GM12872 (cell line): ENCODE measurements around the gene YIF1B.

Experiments
- TF ChIP-seq, protein P1 (sequence below): IDR thresholded peaks from 3 replicates; pipeline ENCODE4 v1.5.1; 2011; ENCODE audit warnings: low read depth, mild to moderate bottlenecking, low read length, moderate library complexity; ENCODE audit not compliant: insufficient read depth

YIF1B gene

DNA sequence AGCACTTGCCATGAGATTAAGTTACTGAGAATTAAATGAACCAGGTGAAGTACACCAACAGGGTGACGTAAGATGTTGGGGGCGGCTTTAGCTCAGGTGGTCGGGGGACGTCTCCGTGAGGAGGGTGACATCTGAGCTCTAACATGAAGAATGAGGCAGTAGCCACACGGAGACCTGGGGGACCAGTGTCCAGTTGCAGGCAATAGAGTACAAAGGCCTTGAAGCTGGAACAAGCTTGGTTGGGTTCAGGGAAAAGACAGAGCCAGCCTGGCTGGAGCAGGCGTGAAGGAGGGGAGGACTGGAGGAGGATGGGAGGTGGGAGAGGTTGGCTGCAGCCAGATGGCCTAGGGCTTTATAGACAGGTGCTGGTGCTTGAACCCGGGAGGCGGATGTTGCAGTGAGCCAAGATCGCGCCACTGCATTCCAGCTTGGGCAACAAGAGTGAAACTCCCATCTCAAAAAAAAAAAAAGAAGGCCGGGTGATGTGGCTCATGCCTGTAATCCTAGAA lies 49.8 kb downstream of the YIF1B start:
- TF ChIP-seq, protein P1, sequence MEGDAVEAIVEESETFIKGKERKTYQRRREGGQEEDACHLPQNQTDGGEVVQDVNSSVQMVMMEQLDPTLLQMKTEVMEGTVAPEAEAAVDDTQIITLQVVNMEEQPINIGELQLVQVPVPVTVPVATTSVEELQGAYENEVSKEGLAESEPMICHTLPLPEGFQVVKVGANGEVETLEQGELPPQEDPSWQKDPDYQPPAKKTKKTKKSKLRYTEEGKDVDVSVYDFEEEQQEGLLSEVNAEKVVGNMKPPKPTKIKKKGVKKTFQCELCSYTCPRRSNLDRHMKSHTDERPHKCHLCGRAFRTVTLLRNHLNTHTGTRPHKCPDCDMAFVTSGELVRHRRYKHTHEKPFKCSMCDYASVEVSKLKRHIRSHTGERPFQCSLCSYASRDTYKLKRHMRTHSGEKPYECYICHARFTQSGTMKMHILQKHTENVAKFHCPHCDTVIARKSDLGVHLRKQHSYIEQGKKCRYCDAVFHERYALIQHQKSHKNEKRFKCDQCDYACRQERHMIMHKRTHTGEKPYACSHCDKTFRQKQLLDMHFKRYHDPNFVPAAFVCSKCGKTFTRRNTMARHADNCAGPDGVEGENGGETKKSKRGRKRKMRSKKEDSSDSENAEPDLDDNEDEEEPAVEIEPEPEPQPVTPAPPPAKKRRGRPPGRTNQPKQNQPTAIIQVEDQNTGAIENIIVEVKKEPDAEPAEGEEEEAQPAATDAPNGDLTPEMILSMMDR: no peak

DNA sequence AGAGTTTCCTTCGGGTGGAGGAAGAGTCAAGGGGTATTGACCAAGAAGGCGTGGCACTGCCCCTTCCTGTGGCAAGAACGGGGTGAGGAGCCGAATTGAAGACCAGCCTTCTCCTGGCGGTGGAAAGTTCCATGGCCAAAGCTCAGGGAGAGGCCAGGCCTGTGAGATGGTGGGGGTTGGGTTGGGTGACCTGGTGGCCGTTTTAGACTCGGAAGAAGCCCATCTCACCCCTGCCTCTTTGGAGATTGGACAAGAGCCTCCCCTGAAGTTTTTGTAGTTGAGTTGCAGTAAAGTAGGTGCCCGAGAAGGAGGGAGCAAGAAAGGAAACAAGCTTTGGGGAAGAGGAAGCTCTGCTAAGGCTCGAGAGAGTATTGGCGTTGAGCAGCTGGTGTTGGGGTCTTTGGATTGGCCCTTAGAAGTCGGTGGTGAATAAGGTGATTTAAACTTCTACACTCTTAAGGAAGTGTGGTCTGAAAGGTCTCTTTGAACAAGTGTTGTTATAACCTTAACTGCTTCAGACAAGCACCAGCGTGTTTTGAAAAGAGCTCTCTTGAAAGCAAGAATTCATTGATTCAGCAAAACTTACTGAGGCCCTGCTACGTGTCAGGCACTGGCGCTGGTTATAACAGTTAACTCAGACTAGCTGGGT lies 50.4 kb downstream of the YIF1B start:
- TF ChIP-seq, protein P1: no peak

DNA sequence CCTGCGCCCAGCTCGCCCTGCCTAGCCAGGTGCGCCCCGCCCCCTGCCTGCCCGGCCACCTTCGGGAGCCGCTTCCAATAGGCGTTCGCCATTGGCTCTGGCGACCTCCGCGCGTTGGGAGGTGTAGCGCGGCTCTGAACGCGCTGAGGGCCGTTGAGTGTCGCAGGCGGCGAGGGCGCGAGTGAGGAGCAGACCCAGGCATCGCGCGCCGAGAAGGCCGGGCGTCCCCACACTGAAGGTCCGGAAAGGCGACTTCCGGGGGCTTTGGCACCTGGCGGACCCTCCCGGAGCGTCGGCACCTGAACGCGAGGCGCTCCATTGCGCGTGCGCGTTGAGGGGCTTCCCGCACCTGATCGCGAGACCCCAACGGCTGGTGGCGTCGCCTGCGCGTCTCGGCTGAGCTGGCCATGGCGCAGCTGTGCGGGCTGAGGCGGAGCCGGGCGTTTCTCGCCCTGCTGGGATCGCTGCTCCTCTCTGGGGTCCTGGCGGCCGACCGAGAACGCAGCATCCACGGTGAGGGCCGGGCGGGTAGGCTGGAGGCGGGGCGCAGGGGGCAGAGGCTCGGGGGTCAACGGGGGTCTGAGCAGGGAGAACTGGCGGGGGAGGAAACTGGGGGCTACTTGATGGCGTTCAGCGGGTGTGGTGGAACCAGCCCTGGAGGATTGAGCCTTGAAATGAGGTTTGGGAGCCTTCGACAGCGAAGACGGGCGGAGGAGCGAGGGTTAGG lies 51.1 kb downstream of the YIF1B start, which contains the start of gene SPINT2:
Gene SPINT2 (plus strand): TSS at position 88 of the 727 bp plus-strand sequence. CDS start 320 bp downstream, at position 408.
- TF ChIP-seq, protein P1: no peak

DNA sequence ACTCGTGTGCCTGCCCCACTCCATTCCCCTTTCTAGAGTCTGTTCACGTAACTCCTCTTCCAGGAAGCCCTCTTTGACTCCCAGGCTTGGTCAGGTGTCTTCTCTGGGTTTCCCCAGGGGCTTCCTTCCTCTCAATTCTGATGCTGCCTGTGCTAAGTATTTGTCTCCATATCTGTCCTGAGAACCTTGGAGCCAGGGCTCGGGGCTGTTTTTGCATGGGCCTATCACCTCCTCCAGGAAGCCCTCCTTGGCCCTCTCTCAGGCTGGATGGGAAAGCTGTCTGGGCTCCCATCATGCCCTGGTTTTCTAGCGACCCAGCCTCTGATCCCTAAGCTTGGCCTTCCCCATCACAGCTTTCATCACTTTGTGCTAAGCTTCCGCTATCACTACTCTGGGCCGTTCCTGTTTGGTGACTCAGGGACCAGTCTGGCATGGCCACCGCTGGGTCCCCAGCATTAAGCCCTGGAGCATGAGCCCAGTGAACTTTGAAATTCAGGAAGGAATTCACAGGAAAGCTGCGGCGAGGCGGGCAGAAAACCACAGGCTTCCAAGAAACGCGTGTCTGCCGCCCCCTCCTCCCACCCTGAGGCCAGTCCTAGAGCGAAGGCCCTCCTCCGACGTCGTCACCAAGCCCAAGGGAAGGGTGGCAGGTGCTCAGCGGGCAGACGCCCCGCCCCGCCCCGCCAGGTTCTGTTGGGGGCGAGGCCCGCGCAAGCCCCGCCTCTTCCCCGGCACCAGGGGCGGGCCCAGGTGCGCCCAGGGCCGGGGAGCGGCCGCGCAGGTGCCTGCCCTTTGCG lies 51.9 kb downstream of the YIF1B start:
- TF ChIP-seq, protein P1: no peak

DNA sequence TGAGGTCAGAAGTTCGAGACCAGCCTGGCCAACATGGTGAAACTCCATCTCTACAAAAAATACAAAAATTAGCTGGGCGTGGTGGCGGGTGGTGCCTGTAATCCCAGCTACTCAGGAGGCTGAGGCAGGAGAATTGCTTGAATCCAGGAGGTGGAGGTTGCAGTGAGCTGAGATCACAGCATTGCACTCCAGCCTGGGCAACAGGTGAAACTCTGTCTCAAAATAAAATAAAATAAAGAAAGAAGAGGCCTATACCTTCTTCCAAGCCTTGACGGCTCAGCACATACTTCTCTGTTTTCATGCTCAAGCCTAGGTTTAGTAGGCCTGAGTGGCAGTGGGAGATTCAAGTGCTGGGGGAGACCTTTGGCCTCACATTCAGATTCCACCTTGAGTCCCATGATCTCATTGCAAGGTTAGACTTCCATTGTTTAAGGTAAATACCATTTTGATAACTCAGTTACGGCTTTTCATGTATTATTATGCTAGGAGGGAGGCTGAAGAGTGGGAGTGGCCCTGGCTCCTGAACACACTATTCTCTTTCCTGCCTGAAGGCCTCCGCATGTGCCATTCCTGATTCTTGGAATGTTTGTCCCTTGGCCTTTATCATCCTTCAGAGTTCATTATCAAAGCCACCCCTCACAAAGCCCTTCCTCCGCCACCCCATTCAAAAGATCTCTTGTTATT lies 53.0 kb downstream of the YIF1B start:
- TF ChIP-seq, protein P1: no peak

DNA sequence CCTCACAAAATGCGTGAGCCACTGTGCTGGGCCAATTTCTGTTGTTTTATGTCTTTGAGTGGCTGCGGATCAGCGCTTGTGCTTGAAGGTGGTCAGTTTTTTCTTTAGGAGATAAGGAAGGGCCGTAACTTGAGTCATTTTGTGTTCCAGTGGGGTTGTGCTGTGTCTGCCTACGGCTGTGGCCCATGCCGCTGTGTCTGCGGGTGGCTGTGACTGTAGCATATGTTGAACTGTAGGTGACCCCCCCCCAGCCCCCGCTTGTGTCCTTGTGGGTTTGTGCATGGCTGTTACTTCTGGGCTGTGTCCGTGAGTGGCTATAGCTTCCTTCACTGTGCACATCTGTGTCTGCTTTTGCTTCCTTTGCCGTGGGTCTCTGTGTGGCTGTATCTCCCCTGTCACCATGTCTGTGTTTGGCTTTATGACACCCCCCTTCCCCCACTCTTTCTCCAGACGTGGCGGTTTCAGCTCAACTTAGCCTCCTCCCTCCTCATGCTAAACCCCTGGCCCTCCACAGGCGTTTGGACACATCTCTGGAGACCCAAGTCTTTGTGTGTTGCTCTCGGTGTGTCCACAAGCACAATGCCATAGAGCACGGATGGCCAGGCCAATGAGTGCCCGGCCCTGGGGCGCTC lies 60.2 kb downstream of the YIF1B start:
- TF ChIP-seq, protein P1: no peak
